ENCODE measurements around the gene IRF2BP2.

The IRF2BP2 gene

DNA sequence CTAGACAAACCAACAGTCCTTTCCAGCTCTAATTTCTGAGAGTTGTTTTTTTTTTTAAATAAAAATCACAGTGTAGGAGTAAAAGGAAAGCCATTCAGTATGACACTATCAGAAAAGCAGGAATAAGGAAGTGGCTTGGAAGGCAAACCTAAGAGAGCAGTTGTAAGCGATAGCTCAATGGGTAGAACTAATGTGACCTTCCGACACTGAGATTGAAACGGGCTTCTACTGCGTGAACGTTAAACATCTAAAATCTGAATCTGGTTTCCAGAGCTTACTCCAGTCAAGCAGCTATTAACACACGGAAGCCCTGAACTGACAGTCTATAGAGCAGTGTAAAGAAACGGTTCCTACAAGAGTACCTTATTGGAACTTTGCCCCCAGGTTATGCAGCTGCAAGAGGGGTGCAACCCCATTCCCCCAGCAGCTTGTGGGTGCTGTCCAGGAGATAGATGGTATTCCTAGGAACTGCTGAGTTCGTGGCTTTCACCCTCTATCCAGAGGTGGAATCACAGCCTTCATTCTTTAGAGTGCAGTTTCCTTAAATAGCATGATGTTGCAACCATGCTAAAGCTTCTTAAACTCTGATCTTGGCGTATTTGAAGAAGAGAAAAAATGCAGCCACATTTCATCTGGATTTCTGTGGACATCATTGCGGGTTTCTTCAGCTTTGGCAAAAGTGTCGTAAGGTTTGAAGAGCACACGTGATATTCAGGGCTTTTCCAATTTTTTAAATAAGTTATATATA lies 3.3 kb upstream of the IRF2BP2 start:
- no peak for DNase-seq (ENCODE audit: low read depth, low spot score)

DNA sequence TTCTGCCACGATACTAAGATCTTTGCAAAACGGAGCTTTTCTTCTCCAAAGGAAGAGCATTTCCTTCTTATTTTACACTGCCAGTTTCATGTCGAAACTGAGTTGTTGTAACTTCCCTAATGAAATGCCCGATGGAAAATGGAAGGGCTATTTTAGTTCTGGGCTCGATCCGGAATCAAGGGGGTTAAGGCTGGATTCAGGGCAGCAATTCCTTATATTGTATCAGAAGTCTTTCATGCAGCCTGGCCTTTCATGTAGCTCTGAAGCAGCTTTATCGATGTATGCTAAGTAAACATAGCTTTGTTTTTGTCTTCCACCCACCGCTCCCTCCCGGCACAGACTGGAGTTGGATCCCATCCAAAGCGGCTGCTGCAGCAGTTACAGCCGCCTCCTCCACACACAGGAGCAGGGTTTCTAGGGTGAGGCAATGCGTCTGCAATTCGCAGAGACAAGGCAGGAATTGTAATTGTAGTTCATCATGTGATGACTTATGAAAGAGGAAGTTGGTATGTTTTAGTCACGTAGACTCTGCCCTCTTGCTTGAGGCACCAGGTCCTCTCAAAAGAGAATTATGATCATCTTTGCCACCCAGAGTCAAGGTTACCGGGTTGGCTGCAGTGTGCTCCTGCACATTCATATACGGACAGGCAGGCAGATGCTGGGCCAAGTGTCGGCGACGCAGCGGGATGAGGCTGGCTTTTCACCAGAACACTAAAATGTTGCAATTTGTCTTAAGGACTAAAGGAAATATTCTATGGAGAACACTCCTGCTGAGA lies 2.6 kb upstream of the IRF2BP2 start:
- DNase-seq (ENCODE audit: low read depth, low spot score): peak; percentile 74

DNA sequence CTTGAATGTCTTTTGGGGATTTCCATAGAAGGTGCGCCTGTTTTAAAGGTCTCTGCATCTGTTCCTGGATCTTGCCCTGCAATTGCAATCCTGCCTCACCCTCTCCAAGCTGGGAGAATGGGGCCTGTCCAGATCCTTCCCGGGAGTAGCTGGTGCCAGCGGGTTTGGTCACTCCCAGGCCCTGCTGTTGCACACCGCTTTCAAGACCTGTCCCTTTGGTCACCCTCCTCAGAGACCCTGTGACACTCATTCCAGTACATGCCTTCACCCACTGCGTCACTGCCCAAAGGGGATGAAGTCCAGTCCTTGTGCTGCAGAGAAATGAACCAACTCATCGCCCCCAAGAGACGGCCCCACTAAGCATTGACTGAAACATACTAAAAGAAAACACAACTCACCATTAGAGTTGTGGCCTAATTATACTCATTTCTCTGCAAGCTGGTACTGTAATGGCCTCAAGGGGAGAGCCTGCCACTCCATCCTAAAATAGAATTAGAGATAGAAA lies 1.9 kb upstream of the IRF2BP2 start:
- peak; percentile 65 for DNase-seq (ENCODE audit: low read depth, low spot score)

DNA sequence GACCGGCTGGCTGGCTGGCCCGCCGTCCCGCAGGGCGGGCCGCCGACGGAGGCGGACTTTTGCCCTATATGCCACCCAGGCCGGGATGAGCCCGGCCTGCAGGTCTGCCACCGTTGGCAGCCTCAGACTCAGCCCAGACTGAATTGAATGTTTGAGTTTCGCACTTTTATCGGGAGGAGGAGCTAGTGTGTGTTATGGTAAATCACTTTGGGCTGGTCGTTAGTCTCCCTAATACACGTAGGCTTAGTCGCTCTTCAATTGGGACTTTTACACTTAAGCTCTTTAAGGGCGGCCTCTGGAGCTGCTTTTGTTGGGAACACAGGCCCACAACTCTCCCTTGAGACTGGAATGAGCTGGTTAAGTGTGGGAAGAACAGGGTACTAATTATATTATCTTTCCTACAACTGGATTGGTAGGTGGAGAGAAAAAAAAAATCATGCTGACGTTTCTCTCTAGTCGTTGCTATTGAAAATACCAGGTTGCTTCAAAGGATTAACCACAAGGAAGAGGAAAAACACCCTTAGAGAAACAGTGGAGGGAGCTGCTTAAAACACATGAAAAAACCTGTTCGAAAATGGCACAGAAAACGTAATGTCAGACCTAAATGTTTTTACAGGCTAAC lies 1.4 kb upstream of the IRF2BP2 start:
- DNase-seq (ENCODE audit: low read depth, low spot score): peak; percentile 88

DNA sequence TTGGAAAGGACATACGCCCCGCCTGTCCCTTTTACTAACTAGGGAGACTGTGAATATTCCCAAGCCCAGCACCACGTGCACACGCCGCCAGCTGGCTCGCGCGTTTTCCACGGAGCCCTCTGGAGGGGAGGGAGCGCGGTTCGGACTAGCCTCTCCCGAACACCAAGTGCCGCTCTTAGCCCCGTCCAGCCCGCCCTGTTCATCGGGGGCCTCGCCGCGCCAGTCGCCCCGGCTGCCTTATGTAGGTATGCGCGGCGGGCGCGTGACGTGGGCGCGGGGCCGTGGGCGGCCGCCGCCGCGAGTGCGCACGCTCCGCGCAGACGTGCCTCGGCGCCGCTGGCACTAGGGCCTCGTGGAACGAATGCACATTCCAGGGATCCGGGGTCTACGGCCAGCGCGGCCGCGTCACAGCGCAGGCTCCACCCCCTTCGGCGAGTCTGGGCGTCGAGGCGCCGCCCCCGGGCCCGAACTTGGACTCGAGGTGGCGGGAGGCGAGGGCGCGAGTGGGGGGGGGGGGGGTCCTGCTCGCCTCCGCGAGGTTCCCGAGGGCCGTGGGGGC lies 767 bp upstream of the IRF2BP2 start:
- peak; percentile 87 for DNase-seq (ENCODE audit: low read depth, low spot score)

DNA sequence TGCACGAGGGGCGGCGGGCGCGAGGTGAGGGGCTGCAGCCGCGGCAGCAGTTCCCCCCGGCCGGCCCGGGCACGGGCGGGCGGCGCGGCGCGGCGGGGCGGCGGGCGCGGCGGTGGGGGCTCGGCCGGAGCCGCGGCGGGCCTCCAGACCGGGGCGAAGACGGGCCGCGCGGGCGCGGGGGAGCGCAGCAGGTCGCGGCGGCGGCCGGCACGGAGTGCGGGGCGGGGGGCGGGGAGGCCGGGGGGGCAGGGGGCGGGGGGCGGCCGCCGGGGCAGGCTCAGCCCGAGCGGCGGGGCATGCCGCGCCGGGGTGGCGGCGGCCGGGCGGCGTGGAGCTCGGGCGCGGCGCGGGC lies 311 bp downstream of the IRF2BP2 start:
- no peak for DNase-seq (ENCODE audit: low read depth, low spot score)

DNA sequence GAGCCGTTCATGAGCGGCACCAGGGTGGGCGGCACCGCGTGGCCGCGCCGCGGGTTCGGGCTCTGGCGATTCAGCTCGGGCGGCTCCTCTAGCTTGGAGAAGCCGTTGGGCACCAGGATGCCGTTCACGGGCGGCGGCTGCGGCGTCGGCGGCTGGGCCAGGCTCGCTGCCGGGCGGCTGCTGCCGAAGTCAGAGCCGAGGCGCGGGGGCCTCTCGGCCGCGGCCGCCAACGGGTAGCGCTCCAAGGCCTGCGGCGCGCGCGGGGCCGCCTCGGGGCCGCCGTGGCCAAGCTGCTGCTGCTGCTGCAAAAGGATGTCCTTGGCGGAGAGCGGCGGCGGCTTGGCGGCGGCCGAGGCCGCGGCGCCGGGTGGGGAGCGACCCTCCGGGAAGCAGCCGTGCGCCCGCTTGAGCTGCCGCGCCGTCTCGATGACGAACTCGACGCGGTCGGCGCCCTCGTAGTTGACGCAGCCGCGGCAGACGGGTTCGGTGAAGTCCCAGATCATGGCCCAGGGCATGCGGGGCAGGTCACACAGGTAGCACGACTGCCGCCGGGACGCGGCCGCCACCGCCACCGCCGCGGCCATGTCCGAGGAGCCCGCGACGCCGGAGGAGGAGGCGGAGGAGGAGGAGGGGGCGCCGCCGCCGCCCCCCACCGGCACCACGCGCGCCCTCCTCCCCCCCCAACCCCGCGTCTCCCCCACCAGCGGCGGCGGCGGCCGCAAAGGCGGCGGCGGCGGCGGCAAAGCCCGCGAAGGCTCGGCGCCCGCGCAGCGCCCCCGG lies 877 bp downstream of the IRF2BP2 start:
- peak; percentile 51 for DNase-seq (ENCODE audit: low read depth, low spot score)

DNA sequence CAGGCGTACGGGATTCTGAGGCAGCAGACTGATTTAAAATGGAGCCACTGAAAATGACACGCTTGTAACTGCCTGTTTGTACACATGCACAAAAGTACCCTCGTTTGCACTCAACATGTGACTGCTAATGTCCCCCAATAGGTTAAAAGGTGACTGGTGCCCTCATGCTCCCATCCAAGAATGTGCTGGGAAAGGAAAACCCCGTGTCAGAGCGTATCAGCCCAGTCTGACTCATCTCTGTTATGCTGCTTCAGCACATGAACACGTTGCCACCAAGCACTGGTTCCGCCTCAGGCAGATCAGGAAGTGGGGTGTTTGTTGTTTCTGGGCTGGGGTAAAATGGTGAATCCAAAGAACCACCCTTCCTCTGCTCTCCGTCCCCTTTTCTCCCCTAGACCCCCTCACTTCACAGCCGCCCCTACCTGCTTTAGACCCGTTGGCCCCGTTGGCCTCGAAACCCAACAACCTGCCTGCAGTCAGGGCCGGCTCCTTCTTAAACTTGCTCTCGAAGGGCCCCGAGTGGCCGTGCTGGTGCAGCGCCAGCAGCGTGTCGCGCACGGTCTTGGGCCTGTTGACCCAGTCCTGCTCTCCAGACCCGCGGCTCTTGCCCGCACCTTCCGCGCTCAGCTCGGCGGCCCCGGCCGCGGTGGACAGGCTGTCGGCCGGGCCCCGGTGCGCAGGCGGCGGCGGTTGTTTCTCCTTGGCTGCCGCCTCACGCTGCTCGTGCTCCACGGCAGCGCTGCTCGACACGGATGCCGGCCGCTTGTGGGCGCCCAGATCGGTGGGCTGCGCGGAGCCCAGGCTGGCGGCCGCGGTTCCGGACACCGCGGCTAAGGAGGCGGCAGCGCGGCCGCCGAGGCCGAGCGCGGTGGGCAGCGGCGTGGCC lies 1.7 kb downstream of the IRF2BP2 start:
- DNase-seq (ENCODE audit: low read depth, low spot score): peak; percentile 84

DNA sequence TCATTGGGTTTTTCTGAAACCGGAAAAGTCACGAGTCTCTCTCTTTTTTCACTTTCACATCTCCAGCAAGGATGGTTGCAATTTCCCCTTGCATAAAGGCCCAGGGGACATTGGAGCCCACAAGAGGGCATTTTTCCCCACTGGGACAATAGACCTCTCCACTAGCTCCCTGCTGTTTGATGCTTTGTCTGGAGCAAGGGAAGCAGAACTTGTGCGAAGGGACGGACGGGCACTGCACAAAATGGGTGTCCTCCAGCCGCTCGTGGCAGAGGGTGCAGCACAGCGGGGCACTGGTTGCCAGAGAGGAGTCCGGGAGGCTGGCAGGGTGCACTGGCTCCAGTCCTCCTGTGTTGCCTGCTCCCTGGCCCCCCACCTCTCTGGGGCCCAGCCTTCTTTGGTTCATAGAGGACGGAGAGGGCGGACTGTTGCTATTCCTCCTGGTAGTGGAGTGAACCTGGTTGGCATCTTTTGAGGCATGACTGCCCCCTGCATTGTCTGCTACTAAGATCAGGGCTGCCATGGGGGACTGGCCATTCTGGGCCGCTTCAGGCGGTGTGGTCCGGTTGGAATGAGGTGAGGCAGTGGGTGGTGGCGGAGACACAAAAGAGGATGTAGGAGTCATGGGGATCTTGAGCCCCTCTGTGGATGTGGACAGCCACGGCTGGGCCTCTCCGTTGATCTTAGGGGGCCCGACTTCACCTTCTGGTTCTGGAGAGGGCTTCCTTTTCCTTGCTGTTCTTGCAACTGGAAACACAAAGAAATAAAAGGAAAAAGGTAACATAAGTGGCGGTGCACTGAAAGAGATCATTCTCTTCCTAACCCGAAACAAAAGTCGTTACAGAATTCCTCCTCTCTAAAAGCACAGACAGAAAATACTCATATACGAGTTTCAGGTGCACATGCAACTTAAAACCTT lies 2.6 kb downstream of the IRF2BP2 start:
- DNase-seq (ENCODE audit: low read depth, low spot score): peak; percentile 67

DNA sequence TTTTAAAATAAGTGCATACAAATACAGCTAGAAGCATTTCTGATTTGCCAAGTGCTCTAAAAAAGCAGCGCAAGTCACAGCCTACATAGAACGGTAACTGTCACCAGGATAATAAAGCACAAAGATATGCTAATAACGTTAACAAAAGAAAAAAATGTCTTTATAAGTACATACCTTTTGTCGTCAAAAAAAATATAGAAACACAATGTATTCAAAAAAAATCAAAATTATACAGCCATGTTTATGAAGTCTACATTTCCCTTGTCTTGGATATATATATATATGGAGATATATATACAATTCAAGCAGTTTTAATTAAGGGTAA lies 3.2 kb downstream of the IRF2BP2 start:
- DNase-seq (ENCODE audit: low read depth, low spot score): no peak

DNA sequence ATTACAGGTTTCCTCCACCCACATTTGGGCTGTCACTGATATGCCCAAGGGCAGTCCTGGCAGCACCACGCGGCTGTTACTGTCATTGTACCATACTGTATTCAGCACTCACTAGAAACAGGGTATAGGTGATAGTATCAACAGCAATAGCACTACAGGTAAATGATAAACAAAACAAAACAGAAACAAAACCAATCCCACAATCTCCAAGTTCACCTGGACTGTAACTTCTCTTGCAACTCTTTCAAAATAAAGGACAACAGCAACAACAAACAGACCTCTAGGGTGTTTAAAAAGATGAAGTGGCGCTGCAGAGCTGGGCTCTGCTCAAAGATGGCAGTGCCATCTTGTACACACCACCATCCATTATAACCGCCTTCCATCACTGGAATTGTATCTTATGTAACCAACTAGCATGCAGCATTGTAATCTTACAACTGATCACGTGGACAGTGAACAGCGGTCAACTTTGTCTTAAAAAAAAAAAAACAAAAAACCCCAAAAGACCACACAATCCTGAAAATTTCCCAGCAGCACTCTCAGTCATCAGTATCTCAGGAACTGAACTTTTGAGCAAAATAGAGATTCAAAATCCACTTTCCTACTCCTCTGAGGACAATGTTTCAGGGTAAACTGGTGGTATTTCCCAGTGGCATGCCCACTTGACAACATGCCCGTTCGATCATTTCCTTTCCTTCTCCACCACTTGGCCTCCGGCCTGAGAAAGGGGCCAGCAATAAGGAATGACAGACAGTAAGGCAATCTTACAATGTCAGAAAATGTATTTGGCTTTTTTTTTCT lies 3.8 kb downstream of the IRF2BP2 start:
- DNase-seq (ENCODE audit: low read depth, low spot score): peak; percentile 41

DNA sequence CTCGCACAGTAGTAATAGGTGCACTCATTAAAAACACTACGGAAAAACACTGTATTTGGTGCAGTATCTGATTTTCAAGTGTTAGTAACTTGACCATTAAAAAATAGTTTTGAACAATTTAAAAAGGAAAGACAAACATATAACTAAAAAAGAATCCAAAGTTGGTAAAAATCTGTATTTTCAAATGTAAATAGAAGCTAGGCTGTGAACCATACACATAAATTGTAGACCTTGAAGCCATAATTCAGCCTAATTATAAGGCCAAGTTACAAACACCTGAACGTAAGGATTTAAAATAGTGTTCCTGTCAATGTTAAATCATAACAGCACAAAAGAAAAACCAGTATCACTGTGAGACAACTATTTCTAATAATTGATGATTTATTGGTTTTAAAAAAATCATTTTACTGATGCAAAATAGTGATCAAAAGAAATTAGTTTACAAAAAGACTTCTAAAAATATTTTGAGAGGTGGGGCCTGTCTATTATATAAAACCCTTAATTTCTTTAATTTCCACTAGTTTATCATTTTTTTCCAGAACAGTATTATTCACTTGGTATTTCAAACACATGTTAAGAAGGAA lies 4.5 kb downstream of the IRF2BP2 start:
- no peak for DNase-seq (ENCODE audit: low read depth, low spot score)

DNA sequence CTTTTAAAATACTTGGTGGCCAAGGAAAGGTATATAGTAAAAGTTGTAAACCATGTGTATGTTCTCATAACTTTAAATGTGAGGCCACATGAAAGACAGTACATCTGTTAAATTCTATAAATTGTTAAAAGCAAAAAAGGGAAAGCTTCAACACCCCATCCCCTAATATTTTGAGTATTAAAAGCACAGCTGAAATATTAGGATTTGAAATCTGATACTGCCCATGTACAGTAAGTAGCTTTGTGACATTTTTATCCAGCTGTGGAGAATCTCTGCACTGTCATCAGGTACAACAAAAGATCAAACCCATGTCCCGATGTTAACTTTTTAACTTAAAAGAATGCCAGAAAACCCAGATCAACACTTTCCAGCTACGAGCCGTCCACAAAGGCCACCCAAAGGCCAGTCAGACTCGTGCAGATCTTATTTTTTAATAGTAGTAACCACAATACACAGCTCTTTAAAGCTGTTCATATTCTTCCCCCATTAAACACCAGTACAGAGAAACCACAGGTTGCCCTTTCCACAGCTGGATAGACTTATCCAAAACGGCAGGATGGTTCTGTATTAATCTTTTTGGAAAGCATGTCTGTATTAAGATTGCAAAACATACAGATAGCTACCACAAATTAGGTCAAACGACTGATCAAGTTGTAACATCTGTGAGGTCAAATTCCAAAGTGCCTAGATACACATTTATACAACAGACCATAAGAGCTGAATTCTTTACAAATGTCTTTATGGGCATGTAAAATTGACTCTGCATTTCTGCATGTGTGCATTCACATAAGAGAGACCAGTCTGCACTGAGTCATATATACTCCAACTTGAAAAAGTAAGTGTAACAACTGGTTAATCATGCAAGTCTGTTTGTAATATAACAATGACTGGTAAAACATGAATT lies 5.2 kb downstream of the IRF2BP2 start:
- no peak for DNase-seq (ENCODE audit: low read depth, low spot score)

DNA sequence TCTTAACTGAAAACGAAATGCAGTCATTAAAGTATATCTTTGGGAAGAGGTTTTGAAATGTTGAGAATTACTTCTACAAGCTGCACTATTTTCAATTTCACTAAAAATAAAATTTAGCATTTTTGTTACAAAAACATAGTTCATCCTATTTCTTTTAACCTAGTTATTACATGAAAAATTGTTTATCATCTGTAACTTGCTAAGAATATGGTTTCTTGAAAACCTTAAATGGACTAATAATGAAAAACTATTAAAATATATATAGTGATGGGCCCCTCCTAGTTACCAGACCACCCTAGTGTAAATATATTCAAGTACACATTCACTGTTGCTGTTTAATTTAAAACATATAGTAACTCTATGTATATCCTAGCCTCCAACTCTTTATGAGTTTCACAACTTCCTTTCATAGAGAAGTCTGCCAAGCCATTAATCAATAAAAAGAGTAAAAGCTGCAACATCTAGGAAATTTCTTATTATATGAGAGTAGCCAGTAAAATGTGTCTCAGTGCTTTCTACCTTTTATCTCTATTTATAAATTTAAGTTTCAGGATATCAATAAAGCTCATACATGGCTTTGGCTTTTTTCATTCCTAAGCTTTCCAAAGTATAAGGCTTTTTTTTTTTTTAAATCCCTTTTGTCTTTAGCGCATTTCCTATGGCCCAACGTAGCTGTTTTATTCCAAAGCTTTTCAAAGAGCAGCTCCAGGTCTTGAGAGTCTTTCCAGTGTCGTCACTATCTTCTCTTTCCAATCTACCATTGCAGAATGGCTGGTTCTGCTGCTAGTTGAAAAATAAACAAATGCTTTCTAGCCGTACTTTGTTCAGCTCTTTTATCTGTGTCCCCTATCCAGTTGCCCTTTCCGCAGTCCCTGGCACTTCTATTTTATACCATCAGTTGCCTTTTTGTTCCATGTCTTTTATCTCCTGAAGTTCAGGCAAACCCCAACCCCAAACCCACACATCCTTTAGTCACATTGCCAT lies 6.5 kb downstream of the IRF2BP2 start:
- peak; percentile 54 for DNase-seq (ENCODE audit: low read depth, low spot score)

DNA sequence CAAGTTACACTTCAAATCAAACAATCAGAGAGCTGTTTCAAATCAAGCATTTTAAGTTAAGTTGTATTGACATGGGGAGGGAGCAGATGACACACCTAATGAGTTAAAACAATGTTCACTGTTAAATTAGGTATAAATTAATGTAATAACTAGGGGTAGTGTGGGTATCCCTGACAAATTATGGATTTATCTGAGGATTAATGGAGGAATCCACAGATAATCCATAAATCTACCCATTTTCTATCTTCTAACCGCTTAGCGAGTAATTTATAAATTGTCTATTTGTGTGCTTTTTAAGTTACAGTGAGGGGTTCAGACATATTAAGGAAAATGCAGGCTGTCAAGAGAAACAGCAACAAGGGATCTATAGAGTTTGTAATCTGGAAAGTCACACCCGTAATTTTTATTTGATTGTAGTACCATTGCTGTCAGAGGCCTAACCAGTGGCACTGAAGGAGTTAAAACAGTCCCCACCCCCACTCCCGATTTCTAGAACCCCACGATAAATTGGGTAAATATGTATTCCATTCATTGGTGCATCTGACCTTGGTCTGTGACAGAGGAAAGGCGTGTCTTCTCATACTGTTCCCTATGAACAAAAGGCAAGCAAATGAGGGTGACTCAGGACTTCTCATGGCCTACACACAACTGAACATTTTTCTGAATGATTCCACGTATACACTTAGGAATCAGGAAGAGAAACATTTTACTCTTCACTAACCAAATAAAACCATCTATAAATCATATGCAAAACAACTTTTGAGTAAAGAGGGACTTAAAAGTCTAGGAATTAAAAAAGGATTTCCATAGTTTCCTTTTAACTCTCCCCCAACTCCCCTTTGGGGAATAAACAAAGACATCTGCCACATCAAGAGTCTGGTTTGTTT lies 7.4 kb downstream of the IRF2BP2 start:
- DNase-seq (ENCODE audit: low read depth, low spot score): no peak
